Measurements from ENCODE around the gene ATOSA. TPM values are rescaled to one million over a fixed set of nuclear protein-coding genes. Genes with fewer than 3 reads are reported as not detected.

Gene ATOSA, protein sequence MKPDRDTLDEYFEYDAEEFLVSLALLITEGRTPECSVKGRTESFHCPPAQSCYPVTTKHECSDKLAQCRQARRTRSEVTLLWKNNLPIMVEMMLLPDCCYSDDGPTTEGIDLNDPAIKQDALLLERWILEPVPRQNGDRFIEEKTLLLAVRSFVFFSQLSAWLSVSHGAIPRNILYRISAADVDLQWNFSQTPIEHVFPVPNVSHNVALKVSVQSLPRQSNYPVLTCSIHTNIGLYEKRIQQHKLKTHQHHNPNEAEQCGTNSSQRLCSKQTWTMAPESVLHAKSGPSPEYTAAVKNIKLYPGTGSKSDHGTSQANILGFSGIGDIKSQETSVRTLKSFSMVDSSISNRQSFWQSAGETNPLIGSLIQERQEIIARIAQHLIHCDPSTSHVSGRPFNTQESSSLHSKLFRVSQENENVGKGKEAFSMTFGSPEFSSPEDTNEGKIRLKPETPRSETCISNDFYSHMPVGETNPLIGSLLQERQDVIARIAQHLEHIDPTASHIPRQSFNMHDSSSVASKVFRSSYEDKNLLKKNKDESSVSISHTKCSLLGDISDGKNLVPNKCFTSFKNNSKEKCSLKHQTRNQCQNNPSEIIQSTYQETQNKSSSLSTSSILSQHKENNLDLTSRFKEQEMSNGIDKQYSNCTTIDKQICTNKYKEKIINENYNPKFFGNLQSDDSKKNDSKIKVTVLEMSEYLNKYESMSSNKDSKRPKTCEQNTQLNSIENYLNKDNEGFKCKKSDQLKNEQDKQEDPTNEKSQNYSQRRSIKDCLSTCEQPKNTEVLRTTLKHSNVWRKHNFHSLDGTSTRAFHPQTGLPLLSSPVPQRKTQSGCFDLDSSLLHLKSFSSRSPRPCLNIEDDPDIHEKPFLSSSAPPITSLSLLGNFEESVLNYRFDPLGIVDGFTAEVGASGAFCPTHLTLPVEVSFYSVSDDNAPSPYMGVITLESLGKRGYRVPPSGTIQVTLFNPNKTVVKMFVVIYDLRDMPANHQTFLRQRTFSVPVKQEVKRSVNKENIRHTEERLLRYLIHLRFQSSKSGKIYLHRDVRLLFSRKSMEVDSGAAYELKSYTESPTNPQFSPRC
- total RNA-seq, result 8.7 and 19.0 TPM in 2 replicates

DNA sequence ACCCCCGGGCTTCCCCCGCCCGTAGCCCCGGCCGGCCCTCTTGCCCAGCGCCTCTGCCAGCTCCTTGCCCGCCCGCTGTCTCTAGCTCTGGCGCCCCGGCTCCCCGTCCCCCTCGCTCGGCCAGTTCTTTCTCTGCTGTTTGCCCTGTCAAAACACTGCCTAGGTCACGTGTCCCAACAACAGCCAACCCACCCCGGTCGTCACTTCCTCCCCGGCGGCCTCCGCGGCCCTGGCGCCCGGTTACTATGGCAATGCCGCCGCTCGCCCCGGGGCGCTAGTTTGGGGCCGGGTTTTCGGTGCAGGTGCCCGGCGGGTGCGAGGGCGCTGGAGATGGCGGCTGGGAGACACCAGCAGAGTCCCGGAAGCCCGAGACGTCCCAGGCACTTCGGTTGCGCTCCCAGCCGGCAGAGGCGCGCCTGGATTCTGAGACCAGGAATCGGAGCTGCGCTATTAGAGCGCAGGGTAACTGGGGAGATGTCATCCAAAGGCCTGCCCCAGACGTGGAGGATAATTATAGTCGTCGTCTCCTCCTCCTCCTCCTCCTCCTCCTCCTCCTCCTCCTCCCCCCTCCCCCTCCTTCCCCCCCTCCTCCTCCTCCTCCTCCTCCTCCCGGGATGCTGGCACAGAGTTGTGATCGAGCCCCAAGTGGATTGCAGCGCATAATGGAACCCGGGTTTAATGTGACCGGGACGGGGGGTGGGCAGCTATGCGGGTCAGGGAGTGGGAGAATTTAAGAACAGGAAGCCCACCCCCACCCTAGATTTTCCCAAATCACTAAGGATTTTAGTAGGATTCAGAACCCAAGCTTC lies at the start of gene ATOSA:
Gene ATOSA, minus strand, starts transcription at position 157 of the 809 bp plus-strand sequence. CDS start 1,367 bp downstream, outside the sequence.

Other genes starting within 250 kb of the ATOSA start
- gene MYO5A, start 150.5 kb downstream of the ATOSA start, total RNA-seq, result 28.4 and 50.1 TPM in 2 replicates
- 152 and 211 TPM in 2 replicates for gene ARPP19, start 110.4 kb downstream of the ATOSA start, total RNA-seq
- not detected in 2 replicates for gene ONECUT1, start 110.9 kb upstream of the ATOSA start, total RNA-seq

Measured in tracheal epithelial cell (primary cell).